Effector memory CD4-positive, alpha-beta T cell (primary cell): ENCODE data around the gene LMOD1.
A peak's percentile ranks its signal among the peaks of the same experiment; 100 is the strongest.

Experiments
- DNase-seq, 3 donors: peaks; one replicate each; pipeline ENCODE4 v3.0.0-alpha.2; 2020
- H3K27ac ChIP-seq: 2 replicates; pipeline ENCODE4 v1.7.0; 2013; ENCODE audit warnings: mild to moderate bottlenecking, low read length, moderate library complexity; ENCODE audit not compliant: insufficient read depth, poor library complexity, severe bottlenecking
- H3K27me3 ChIP-seq: replicated peaks from 2 replicates; pipeline ENCODE4 v1.7.0; 2013; ENCODE audit warnings: mild to moderate bottlenecking, low read length; ENCODE audit not compliant: insufficient read depth, control insufficient read depth, poor library complexity, severe bottlenecking
- H3K36me3 ChIP-seq: 2 replicates; pipeline ENCODE4 v1.7.0; 2013; ENCODE audit warnings: mild to moderate bottlenecking, low read length, moderate library complexity; ENCODE audit not compliant: control insufficient read depth, insufficient read depth
- H3K4me1 ChIP-seq: 2 replicates; pipeline ENCODE4 v1.7.0; 2013; ENCODE audit warnings: low read length, mild to moderate bottlenecking; ENCODE audit not compliant: control insufficient read depth, insufficient read depth, poor library complexity, severe bottlenecking
- H3K4me3 ChIP-seq: 2 replicates; pipeline ENCODE4 v1.7.0; 2013; ENCODE audit warnings: low read length, low read depth, mild to moderate bottlenecking; ENCODE audit not compliant: insufficient read depth, poor library complexity, severe bottlenecking
- H3K9me3 ChIP-seq: 2 replicates; pipeline ENCODE4 v1.7.0; 2013; ENCODE audit warnings: mild to moderate bottlenecking, low read length, moderate library complexity; ENCODE audit not compliant: control insufficient read depth

LMOD1 gene

DNA sequence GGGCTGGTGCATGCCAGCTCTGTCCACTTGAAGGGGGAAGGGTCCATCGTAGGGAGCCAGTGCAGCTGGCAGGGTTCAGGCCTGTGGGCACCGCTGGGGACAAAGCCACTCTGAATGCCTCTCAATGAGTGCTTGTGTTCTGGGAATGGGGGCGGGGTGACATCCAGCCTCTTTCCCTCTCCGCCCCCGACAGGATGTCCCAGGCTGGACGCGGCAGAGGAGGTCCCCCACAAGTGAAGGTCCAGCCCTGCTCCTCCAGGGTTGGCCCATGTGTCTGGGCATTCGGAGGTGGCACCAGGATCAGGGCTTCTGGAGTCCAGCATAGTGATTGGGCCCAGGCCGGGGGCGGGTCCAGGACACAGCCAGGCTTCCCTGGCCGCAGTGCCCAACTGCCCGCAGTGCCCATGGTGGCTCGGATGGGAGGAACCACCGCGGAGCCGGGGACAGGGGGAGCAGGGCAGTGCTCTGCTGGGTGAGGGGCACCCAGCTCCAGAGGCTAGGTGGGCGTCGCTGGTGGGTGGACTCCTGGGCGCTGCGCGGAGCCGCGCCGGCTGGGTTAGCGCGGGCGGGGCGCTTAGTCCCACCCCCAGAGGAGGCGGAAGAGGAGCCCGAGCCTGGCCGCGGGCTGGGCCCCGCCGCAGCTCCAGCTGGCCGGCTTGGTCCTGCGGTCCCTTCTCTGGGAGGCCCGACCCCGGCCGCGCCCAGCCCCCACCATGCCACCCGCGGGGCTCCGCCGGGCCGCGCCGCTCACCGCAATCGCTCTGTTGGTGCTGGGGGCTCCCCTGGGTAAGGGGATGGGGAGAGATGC, 57.9 kb downstream of the LMOD1 start, which contains the start of gene SHISA4:
Gene SHISA4, plus strand, starts transcription at position 617 of the 808 bp plus-strand sequence. Its CDS starts 97 bp downstream, at position 714.
- DNase-seq = no peak

GRCh38 chr1:201887116-201887866, 59.1 kb downstream of the LMOD1 start:
- no peak overlapping the region for H3K27ac ChIP-seq
- DNase-seq = no peak
- no peaks in the 10 kb centered on the region for H3K9me3 ChIP-seq
- peaks cover 36% of the 10 kb centered on the region for H3K27me3 ChIP-seq
- peaks cover 12% of the 10 kb centered on the region for H3K4me1 ChIP-seq
- no peak overlapping the region for H3K4me3 ChIP-seq
- no peaks in the 10 kb centered on the region for H3K36me3 ChIP-seq

More for the DNA sequence above, 57.9 kb downstream of the LMOD1 start, which contains the start of gene SHISA4:
- Histone ChIP-seq H3K27me3 (peaks cover 36% of the 10 kb centered on the region), H3K9me3 (no peaks in the 10 kb centered on the region), H3K36me3 (no peaks in the 10 kb centered on the region), H3K4me1 (peaks cover 12% of the 10 kb centered on the region), H3K4me3 (peak within 1 kb of the TSS; percentile 55), H3K27ac (no peak within 1 kb of the TSS)

GRCh38 chr1:201886103-201886885, 60.1 kb downstream of the LMOD1 start:
- peaks cover 31% of the 10 kb centered on the region for H3K27me3 ChIP-seq

DNA sequence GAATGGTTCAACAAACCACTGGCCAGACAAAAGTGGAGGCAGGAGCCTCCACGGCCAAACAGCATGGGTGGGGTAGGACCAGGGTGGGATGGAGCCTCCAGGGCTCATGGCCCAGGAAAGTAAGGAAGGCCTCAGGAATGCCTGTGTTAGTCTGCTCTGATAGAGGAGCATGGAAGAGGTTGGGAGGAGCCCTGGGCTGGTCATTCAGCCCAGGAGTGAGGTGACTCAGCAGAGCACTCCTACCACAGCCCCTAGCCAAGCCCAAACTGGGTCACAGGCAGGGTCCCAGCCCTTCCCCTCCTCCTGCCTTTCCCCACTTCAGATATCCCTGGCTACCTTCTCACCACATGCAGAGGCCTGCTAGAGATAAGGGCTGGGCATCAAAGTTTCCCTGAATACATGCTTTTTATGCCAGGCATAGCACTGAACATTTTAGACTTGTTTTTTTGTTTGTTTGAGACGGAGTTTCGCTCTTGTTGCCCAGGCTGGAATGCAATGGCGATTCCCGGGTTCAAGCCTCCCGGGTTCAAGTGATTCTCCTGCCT, 60.7 kb downstream of the LMOD1 start:
- Histone ChIP-seq H3K9me3 (no peaks in the 10 kb centered on the region), H3K27ac (no peak overlapping the region), H3K36me3 (no peaks in the 10 kb centered on the region), H3K4me3 (no peak overlapping the region), H3K27me3 (peaks cover 31% of the 10 kb centered on the region), H3K4me1 (peaks cover 12% of the 10 kb centered on the region)
- DNase-seq = no peak

More at GRCh38 chr1:201886103-201886885, 60.1 kb downstream of the LMOD1 start:
- Histone ChIP-seq H3K36me3 (no peaks in the 10 kb centered on the region), H3K9me3 (no peaks in the 10 kb centered on the region), H3K4me1 (peaks cover 12% of the 10 kb centered on the region), H3K27ac (no peak overlapping the region), H3K4me3 (no peak overlapping the region)
- DNase-seq = no peak

DNA sequence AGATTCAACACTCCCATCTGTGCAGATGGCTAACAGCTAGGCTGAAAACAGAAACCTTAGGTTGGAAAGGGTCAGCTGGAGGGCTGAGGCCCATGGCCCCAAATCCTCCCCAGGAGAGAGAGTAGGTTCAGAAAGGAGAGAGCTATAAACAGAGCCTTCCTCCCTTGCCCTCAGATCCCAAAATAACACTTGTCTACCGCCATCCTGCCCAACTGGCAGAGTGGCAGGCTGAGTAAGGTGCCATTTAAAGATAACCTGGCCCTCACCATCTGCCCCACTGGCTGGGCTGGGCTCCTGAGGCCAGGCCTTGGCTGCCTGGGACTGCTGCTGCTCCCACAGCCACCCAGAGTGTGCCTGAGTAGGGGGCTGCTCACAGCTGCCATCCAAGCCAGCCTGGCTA, 61.9 kb downstream of the LMOD1 start:
- no peaks in the 10 kb centered on the region for H3K36me3 ChIP-seq
- H3K4me1 ChIP-seq = peaks cover 12% of the 10 kb centered on the region

DNA sequence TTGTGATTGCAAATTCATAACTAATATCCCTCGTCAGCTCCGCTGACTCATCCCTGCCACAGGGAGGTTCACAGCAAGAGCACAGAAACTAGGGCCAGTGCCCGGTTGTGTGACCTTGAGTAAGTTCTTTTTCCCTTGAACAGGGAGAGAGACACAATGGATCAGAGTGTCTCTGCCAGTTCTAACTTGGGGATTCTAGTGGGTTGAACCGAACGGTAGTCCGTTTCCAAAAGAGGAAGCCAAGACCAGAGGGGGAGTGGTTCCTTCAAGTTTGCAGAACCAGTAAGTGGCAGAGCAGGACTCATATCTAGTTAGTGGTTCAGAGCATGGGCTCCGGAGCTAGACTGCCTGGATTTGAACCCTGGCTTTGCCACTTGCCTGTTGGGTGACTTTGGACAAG, 62.6 kb downstream of the LMOD1 start:
- Histone ChIP-seq H3K4me3 (no peak overlapping the region), H3K36me3 (no peaks in the 10 kb centered on the region), H3K27me3 (peaks cover 14% of the 10 kb centered on the region), H3K9me3 (no peaks in the 10 kb centered on the region), H3K4me1 (peaks cover 5% of the 10 kb centered on the region), H3K27ac (no peak overlapping the region)
- DNase-seq = no peak

More for the DNA sequence above, 61.9 kb downstream of the LMOD1 start:
- Histone ChIP-seq H3K27ac (no peak overlapping the region), H3K9me3 (no peaks in the 10 kb centered on the region), H3K4me3 (no peak overlapping the region), H3K27me3 (peaks cover 20% of the 10 kb centered on the region)
- DNase-seq = no peak

DNA sequence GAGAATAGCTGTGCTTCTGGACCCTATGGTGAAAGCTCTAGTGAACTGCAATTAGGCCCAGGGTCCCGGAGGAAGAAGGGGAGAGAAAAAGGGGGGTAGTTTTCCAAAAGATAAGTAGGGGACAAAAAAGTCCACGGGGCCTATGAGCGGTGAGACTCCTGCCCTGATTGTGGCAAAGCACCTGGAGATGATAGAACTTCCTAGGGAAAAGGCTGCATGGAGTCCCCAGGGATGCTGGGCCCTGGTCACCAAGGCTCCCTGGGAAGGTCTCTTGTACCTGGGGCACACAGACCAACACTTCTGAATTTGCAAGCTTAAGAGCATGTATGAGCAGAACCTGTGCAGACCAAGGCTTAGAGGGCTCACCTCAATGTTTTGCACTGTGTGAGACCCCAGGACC, 63.1 kb downstream of the LMOD1 start:
- H3K4me1 ChIP-seq = peaks cover under 1% of the 10 kb centered on the region
- peaks cover 9% of the 10 kb centered on the region for H3K27me3 ChIP-seq
- no peak overlapping the region for H3K27ac ChIP-seq
- no peaks in the 10 kb centered on the region for H3K9me3 ChIP-seq
- H3K36me3 ChIP-seq = no peaks in the 10 kb centered on the region
- H3K4me3 ChIP-seq = no peak overlapping the region
- no peak for DNase-seq

GRCh38 chr1:201882665-201883132, 63.6 kb downstream of the LMOD1 start:
- H3K27ac ChIP-seq = no peak overlapping the region
- no peak for DNase-seq
- H3K9me3 ChIP-seq = no peaks in the 10 kb centered on the region
- no peaks in the 10 kb centered on the region for H3K4me1 ChIP-seq
- H3K27me3 ChIP-seq = peaks cover 4% of the 10 kb centered on the region
- H3K36me3 ChIP-seq = no peaks in the 10 kb centered on the region
- H3K4me3 ChIP-seq = no peak overlapping the region

DNA sequence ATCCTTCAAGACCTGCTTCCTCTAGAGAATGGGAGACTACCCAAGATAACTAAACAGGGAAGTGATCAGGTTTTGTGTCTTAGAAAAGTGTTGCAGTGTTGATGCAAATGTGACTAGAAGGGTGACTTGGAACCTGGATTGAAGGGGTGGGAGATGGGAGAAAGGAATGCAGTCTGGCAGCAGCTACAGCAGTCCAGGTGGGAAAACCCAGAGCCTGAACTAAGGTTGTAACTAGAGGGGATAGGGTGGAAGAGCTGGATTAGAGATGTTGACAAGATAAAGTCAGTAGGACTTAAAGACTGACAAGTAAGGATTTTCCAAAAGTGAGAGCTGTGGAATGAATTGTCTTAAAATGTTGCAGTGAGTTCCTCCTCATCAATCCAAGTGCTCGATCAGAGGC, 64.7 kb downstream of the LMOD1 start:
- no peak for DNase-seq
- Histone ChIP-seq H3K4me1 (no peaks in the 10 kb centered on the region), H3K4me3 (no peak overlapping the region), H3K9me3 (no peaks in the 10 kb centered on the region), H3K27me3 (no peaks in the 10 kb centered on the region), H3K36me3 (no peaks in the 10 kb centered on the region), H3K27ac (no peak overlapping the region)
